Body of pancreas (tissue), 4 donors: ENCODE data around the gene PEAK1.

Source experiments
- POLR2A ChIP-seq, 3 donors: fragments of 450-650 bp; IDR thresholded peaks; one replicate each; pipeline ENCODE4 v1.6.1; 2016; ENCODE audit warnings: antibody characterized with exemption in 3 of 3, mild to moderate bottlenecking in 2 of 3
- TF ChIP-seq, protein P1 (sequence below), 7 experiments: fragments of 450-650 bp in 4 of 7; fragments of 200-600 bp in 3 of 7; sonication (generic) in 3 of 7; IDR thresholded peaks; one replicate each; pipeline ENCODE4 v1.5.1; 2016 to 2019; ENCODE audit warnings: antibody characterized with exemption in 7 of 7

DNA sequence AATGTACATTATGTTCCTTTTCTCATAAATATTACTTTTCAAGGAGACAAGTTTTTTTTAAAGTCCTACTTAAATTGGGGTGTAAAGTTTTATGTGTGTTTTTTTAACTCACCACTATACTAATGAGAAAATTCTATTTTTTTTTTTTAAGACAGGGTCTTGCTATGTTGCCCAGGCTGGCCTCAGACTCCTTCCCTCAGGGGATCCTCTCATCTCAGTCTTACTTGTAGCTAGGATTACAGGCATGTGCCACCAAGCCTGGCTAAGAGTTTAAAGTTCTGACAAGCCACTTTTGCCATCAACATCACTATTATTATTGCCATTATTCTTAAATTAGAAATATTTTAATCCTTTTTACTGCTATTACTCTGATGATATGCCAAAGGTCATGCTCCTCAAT lies 356.7 kb downstream of the PEAK1 start:
- TF ChIP-seq, protein P1, sequence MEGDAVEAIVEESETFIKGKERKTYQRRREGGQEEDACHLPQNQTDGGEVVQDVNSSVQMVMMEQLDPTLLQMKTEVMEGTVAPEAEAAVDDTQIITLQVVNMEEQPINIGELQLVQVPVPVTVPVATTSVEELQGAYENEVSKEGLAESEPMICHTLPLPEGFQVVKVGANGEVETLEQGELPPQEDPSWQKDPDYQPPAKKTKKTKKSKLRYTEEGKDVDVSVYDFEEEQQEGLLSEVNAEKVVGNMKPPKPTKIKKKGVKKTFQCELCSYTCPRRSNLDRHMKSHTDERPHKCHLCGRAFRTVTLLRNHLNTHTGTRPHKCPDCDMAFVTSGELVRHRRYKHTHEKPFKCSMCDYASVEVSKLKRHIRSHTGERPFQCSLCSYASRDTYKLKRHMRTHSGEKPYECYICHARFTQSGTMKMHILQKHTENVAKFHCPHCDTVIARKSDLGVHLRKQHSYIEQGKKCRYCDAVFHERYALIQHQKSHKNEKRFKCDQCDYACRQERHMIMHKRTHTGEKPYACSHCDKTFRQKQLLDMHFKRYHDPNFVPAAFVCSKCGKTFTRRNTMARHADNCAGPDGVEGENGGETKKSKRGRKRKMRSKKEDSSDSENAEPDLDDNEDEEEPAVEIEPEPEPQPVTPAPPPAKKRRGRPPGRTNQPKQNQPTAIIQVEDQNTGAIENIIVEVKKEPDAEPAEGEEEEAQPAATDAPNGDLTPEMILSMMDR (IDR thresholded peaks at IDR 0.05) = no peak
- no peak for TF ChIP-seq POLR2A (IDR thresholded peaks at IDR 0.05)
